ENCODE measurements around the gene CALD1.

Gene CALD1

DNA sequence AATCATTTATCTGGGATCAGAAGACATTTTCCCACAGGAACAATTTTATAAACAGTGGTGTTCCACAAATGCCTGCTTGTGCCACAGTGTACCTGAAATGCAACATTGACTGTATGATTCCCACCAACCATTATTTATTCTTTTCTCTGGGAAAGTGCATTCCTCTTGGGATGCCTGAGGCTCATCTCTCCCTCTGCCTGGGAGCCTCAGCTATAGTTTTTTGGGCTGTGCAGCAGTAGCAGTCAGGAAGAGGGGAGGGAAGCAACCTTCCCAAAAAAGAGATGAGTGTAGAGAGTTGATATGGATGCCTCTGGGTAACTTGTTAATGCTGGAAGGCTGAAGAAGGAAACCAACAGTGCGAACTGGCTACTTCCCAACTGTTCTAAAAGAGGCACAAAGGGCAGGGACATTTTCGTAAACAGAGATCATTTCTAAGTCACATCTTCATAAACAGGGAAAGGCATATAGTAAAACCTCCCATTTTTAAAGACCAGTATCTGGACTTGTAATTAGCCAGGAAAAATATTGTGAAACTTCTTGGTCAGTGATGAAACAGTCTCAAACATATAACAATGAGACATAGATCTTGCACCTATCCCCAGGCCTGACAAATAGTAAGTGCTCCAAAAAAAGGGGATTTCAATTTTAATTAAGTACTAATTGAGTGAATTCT, 1.4 kb upstream of the CALD1 start:
- no peak overlapping the region for H3K4me3 ChIP-seq (replicated peaks; ENCODE audit: low read depth, low read length)
- TF ChIP-seq, protein P1, sequence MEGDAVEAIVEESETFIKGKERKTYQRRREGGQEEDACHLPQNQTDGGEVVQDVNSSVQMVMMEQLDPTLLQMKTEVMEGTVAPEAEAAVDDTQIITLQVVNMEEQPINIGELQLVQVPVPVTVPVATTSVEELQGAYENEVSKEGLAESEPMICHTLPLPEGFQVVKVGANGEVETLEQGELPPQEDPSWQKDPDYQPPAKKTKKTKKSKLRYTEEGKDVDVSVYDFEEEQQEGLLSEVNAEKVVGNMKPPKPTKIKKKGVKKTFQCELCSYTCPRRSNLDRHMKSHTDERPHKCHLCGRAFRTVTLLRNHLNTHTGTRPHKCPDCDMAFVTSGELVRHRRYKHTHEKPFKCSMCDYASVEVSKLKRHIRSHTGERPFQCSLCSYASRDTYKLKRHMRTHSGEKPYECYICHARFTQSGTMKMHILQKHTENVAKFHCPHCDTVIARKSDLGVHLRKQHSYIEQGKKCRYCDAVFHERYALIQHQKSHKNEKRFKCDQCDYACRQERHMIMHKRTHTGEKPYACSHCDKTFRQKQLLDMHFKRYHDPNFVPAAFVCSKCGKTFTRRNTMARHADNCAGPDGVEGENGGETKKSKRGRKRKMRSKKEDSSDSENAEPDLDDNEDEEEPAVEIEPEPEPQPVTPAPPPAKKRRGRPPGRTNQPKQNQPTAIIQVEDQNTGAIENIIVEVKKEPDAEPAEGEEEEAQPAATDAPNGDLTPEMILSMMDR (IDR thresholded peaks at IDR 0.05; ENCODE audit: low read length, missing control alignments): no peak
- DNase-seq (ENCODE audit: low read depth): peak; percentile 79

GRCh38 chr7:134779741-134780065, 269 bp downstream of the CALD1 start:
- DNase-seq (ENCODE audit: low read depth): no peak
- TF ChIP-seq, protein P1 (IDR thresholded peaks at IDR 0.05; ENCODE audit: low read length, missing control alignments): no peak
- peak overlapping the region; percentile 67 for H3K4me3 ChIP-seq (replicated peaks; ENCODE audit: low read depth, low read length)

DNA sequence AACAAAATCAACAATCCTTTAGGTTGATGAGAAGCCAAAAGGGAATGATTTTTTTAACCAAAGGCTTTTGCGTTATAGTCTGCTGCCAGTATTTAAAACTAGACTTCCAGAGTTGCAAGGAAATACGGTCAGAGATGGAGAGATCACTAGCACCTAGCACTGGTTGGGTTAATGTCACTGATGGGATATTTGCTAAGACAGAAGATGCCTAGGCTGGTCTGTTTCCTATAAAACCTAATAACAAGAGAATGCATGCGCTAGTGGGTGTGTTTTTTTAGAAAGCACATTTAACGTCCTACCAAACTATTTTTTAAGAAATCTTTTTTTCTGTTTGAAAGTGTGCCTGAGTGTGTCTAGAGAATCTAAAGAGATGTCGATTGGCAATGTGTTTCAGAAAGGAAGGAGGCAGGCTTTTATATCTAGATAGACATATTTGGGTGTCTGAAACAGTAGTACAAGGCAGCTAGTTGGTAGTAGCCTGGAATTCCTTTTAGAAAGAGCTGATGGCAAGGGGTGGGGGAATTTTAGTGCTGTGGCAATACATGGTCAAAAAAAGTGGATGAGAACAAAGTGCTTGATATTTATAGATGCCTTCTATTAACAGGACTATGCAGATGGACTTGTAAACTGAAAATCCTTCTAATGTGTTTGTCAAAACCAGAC, 863 bp downstream of the CALD1 start:
- H3K4me3 ChIP-seq (replicated peaks; ENCODE audit: low read depth, low read length): peak overlapping the region; percentile 67
- peak; percentile 68 for DNase-seq (ENCODE audit: low read depth)
- TF ChIP-seq, protein P1 (IDR thresholded peaks at IDR 0.05; ENCODE audit: low read length, missing control alignments): no peak

DNA sequence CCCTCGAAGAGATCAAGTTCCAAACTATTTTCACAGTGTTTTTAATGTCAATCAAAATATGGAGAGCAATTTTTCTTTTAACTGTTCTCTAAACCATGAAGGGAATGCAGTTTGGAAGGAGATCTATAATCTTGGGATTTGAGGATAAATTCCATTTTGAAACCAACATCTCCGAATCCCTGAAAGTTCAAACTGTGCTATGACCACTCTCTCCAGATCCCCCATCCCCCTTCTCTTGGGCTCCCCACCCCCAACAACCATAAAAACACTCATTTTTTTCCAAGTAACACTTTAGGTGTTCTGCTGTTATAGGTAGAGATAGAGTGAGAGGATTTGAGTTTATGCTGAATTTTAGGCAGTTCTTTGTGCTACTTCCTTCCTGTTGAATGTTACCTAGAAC, 1.7 kb downstream of the CALD1 start:
- peak; percentile 60 for DNase-seq (ENCODE audit: low read depth)
- TF ChIP-seq, protein P1 (IDR thresholded peaks at IDR 0.05; ENCODE audit: low read length, missing control alignments): no peak
- peak overlapping the region; percentile 67 for H3K4me3 ChIP-seq (replicated peaks; ENCODE audit: low read depth, low read length)

DNA sequence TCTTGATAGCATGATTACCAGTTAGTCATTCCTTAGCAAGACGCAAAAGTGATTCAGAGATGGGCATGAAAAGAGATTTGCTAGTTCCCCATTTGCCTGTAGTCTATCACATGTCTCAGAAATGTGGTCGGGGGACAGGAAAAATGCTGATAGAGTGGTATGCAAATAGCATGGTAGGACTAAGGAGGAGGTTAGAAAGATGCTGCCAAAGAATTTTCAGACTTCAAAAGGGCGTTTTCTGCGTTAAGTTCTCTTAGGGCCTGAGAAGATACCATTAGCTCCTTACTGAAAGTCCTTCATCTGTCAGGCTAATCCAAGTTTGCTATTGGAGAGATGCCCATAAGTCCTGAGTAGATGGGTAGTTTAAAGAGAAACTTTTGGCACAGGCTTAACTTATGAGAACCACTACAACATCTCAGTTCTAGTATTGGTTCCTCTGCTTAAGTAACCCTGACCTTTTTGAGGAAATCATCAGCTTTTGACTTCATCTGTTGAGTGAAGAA, 2.7 kb downstream of the CALD1 start:
- peak overlapping the region; percentile 67 for H3K4me3 ChIP-seq (replicated peaks; ENCODE audit: low read depth, low read length)
- TF ChIP-seq, protein P1 (IDR thresholded peaks at IDR 0.05; ENCODE audit: low read length, missing control alignments): no peak
- DNase-seq (ENCODE audit: low read depth): peak; percentile 71

DNA sequence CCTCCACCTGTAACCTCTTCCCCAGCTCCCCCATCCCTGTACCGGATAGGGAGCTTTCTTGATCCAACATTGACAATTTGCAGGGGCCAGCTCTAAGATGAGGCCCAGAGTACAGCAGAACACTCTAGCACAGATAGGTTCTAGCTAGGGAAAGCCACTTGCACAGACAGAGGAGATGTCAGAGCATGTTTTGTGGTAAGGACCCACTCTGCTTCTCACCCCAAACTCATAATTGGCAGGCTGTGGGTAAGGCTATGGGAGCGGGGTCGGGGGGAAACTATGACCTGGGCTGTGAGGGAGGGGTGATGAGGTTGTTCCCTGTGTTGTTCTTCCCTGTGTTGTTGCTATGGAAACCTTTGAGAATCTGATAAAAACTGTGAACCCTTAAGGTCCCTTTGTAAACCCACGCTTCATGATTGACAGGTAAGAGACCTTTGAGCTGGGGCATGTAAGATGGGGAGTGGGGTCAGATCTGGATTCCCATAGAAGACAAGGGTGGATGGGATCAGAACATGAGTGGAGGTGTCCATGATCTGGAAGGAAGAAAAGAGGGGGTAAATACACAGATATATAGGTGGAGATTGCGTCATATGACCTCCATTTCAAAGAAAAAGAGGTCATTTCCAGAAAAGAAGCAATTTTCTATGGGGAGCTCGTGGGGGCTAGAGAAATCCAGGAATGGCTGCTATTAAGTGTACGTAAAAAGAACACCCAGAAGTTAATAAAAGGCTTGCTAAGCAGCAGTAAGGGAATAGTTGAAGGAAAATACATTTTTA, 4.0 kb downstream of the CALD1 start:
- DNase-seq (ENCODE audit: low read depth): peak; percentile 39
- H3K4me3 ChIP-seq (replicated peaks; ENCODE audit: low read depth, low read length): no peak overlapping the region
- TF ChIP-seq, protein P1 (IDR thresholded peaks at IDR 0.05; ENCODE audit: low read length, missing control alignments): no peak
